Renal cortex interstitium (tissue), 11 donors: ENCODE measurements around the gene STRADA. TPM values are rescaled to one million over a fixed set of nuclear protein-coding genes. Genes with fewer than 3 reads are reported as not detected.

Experiments used
- DNase-seq, 11 donors: peaks; one replicate each; pipeline ENCODE4 v3.0.0-alpha.2; 2013; ENCODE audit warnings: low read depth in 9 of 11, low spot score in 4 of 11; ENCODE audit errors: extremely low read depth in 1 of 11
- polyA plus RNA-seq, 3 donors: library from polyadenylated mRNA; unstranded; fragments of 120-200 nt; gene quantifications; one replicate each; pipeline ENCODE4 v1.2.1, GENCODE V29; 2013; ENCODE audit not compliant: insufficient read length in 3 of 3

STRADA gene
- polyA plus RNA-seq, 3 donors: 46.1 to 73.6 (median 48.7) TPM

DNA sequence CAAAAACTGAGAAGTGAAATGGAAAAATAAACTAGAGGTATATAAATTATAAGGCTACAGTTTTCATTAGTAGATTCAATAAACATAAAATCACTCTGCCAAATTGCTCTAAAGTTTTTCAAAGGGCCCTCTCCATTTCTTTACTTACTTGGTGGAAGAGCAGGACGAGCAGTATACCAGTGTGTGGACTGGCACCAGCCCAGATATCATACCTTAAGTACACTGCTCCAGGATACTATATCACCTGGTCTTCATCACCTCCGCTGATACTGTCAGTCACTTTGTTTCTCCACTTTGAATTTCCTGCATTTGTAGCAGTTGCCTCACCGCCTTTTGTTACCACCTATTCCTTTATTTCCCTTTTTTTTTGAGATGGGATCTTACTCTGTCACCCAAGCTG lies 81.7 kb downstream of the STRADA start:
- no peak for DNase-seq

DNA sequence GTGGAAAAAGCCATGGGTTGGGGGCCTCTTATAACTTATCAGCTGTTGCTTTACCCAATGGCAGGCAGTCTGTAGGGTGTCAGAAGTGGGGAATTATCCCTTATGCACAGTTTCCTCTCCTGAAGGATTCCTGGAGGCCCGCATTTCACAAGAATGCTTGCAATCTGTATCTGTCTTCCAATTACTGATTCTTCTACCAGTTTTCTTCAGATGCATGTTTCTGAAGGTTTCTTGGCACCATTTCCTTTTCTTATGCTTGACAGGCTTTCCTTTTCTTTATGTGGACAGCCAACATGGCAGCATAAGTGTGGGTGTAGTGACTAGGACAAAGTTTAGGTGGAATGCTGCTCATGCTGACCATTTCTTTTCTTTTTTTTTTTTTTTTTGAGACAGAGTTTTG lies 83.2 kb downstream of the STRADA start:
- no peak for DNase-seq

DNA sequence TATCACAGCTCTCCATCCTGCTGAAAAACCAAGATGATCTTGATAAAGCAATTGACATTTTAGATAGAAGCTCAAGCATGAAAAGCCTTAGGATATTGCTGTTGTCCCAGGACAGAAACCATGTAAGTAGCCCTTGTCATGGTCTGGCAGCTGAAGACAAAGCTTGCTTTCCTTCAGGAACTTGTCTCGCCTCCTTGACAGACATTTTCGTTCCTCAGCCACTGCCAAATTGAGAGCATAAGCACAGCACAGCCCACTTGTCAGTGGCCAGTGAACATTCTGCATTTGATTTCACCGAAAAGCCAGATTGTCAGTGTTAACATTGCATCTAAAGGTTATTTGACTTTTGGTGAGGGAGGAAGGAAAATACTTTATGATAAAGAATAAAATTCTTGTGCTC lies 83.8 kb downstream of the STRADA start:
- no peak for DNase-seq

DNA sequence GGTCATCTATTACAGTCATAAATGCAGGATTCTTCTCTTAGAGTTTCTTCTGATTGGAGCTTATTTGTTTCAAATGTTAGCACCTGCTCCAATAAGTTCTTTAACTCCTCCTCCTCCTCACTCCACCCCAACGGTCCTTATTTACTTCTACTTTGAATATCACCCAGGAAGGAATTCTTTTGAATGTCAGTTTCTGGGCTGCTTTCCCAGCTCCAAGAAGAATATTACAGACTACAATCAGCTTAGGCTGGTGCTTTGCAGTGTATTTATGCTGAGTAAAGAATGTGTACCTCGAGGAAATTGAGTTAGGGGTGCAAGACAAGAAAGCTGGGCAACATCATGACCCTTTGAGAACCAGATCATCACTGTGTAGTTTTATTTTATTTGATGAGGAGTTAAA lies 88.5 kb downstream of the STRADA start:
- DNase-seq: no peak

Other genes with a start within 250 kb of the STRADA start
- gene KCNH6, start 218.4 kb downstream of the STRADA start, polyA plus RNA-seq: 1 to 10 TPM; 1.7 to 2.7 (median 2.3) TPM
- gene DCAF7, start 191.3 kb downstream of the STRADA start, polyA plus RNA-seq: 100 to 1,000 TPM; 104 to 115 (median 114) TPM
- gene TACO1, start 140.9 kb downstream of the STRADA start, polyA plus RNA-seq: 10 to 100 TPM; 25.9 to 29.9 (median 27.8) TPM
- 10 to 100 TPM; 25.3 to 30.9 (median 29.4) TPM for gene MAP3K3, start 119.4 kb downstream of the STRADA start, polyA plus RNA-seq
- 10 to 100 TPM; 23.0 to 38.2 (median 28.2) TPM for gene LIMD2, start 41.7 kb downstream of the STRADA start, polyA plus RNA-seq
- 100 to 1,000 TPM; 103 to 120 (median 109) TPM for gene CCDC47, start 31.8 kb upstream of the STRADA start, polyA plus RNA-seq
- 100 to 1,000 TPM; 169 to 205 (median 197) TPM for gene DDX42, start 32.4 kb upstream of the STRADA start, polyA plus RNA-seq
- 100 to 1,000 TPM; 175 to 204 (median 203) TPM for gene PSMC5, start 85.6 kb upstream of the STRADA start, polyA plus RNA-seq
- 10 to 100 TPM; 62.6 to 81.3 (median 68.4) TPM for gene FTSJ3, start 85.9 kb upstream of the STRADA start, polyA plus RNA-seq
- gene SMARCD2, start 100.9 kb upstream of the STRADA start, polyA plus RNA-seq: 10 to 100 TPM; 50.3 to 63.5 (median 61.8) TPM
- 1 to 10 TPM in 1 of 3 donors, under 1 TPM in 2; 0.19 to 2.9 (median 0.33) TPM for gene CSH2, start 131.9 kb upstream of the STRADA start, polyA plus RNA-seq
- gene GH2, start 140.1 kb upstream of the STRADA start, polyA plus RNA-seq: not detected
- 1 to 10 TPM in 1 of 3 donors, under 1 TPM in 1, not detected in 1; 0.83 to 3.7 TPM for gene CSH1, start 154.8 kb upstream of the STRADA start, polyA plus RNA-seq
- not detected for gene CSHL1, start 169.5 kb upstream of the STRADA start, polyA plus RNA-seq
- gene GH1, start 177.0 kb upstream of the STRADA start, polyA plus RNA-seq: under 1 TPM in 1 of 3 donors, not detected in 2; 0.24 TPM
- 1 to 10 TPM; 2.1 to 4.1 (median 3.1) TPM for gene CD79B, start 190.5 kb upstream of the STRADA start, polyA plus RNA-seq
- gene SCN4A, start 231.1 kb upstream of the STRADA start, polyA plus RNA-seq: 1 to 10 TPM in 2 of 3 donors, under 1 TPM in 1; 0.83 to 1.3 (median 1.2) TPM